PC-9 (cell line): ENCODE measurements around the gene ENTPD5. TPM values are rescaled to one million over a fixed set of nuclear protein-coding genes. Genes with fewer than 3 reads are reported as not detected.
"Not testable (repeated sequence)": the region's sequence is repeated elsewhere in the genome, so short reads cannot be mapped to it uniquely, and the experiment has no call there.

Experiments
- BruUV-seq: library from RNA; stranded (reverse); fragments of 400-500 nt; replicated peaks from 2 replicates; lab custom pipeline; 2021; lab: Mats Ljungman, UMichigan
- CTCF ChIA-PET: fragments of 300-600 bp; sonication (Branson Sonifier 250); formaldehyde crosslinking; loops from one replicate; lab custom pipeline; 2022; ENCODE audit warnings: antibody characterized with exemption; lab: Charles Lee
- POLR2A ChIA-PET: fragments of 300-600 bp; sonication (Branson Sonifier 250); formaldehyde crosslinking; loops from one replicate; lab custom pipeline; 2022; ENCODE audit warnings: antibody characterized with exemption; ENCODE audit not compliant: unreplicated experiment; lab: Charles Lee
- DNase-seq, 2 experiments: peaks; one replicate each; pipeline versions ENCODE4 v3.0.0 to v3.0.0-alpha.2; 2015 to 2022; ENCODE audit warnings: mixed read lengths in 1 of 2
- H2AFZ ChIP-seq: fragments of 200-600 bp; sonication (generic); 2 replicates; pipeline ENCODE4 v1.8.1; 2017; ENCODE audit warnings: antibody characterized with exemption
- H3F3A ChIP-seq: fragments of 200-600 bp; sonication (generic); 2 replicates; pipeline ENCODE4 v1.8.1; 2017; ENCODE audit warnings: antibody characterized with exemption, mild to moderate bottlenecking, low read depth; ENCODE audit not compliant: insufficient read depth
- H3K27ac ChIP-seq: fragments of 200-600 bp; sonication (generic); 2 replicates; pipeline ENCODE4 v1.6.1; 2016; ENCODE audit warnings: mixed run types
- H3K27me3 ChIP-seq: fragments of 200-600 bp; sonication (generic); 2 replicates; pipeline ENCODE4 v1.6.1; 2016; ENCODE audit warnings: low read depth, mixed run types; ENCODE audit not compliant: insufficient read depth
- H3K36me3 ChIP-seq: fragments of 200-600 bp; sonication (generic); 2 replicates; pipeline ENCODE4 v1.6.1; 2016; ENCODE audit warnings: low read depth, mixed run types
- H3K4me1 ChIP-seq: fragments of 200-600 bp; sonication (generic); replicated peaks from 2 replicates; pipeline ENCODE4 v1.6.1; 2016; ENCODE audit warnings: mixed run types; ENCODE audit not compliant: insufficient read depth
- H3K4me2 ChIP-seq: fragments of 200-600 bp; sonication (generic); 2 replicates; pipeline ENCODE4 v1.6.1; 2017; ENCODE audit warnings: mixed run types
- H3K4me3 ChIP-seq: fragments of 200-600 bp; sonication (generic); 2 replicates; pipeline ENCODE4 v1.6.1; 2016; ENCODE audit warnings: mixed run types
- H3K79me2 ChIP-seq: fragments of 200-600 bp; sonication (generic); 2 replicates; pipeline ENCODE4 v1.6.1; 2017; ENCODE audit warnings: low read depth, mixed run types
- H3K9me2 ChIP-seq: fragments of 200-600 bp; sonication (generic); 2 replicates; pipeline ENCODE4 v1.8.1; 2017; ENCODE audit warnings: mild to moderate bottlenecking; ENCODE audit not compliant: insufficient read depth
- H3K9me3 ChIP-seq: fragments of 200-600 bp; sonication (generic); 2 replicates; pipeline ENCODE4 v1.8.1; 2016; ENCODE audit warnings: low read depth; ENCODE audit not compliant: insufficient read depth
- H4K20me1 ChIP-seq: fragments of 200-600 bp; sonication (generic); 2 replicates; pipeline ENCODE4 v1.8.1; 2017; ENCODE audit not compliant: insufficient read depth
- EZH2 ChIP-seq: fragments of 200-600 bp; sonication (generic); IDR thresholded peaks from 2 replicates; pipeline ENCODE4 v1.8.0; 2017; ENCODE audit warnings: antibody characterized with exemption, low read depth
- intact Hi-C: fragments of 100-400 bp; cut with micrococcal nuclease; formaldehyde crosslinking; loops from one replicate; pipeline ENCODE4 v1.10.0; 2022; ENCODE audit not compliant: unreplicated experiment
- total RNA-seq: library from RNA; stranded (reverse); gene quantifications from 2 replicates; pipeline ENCODE4 v1.2.3, GENCODE V29; 2021
- TF ChIP-seq, protein P1 (sequence below): fragments of 200-600 bp; sonication (generic); conservative IDR thresholded peaks from 2 replicates; pipeline ENCODE4 v1.6.1; 2017; ENCODE audit warnings: mixed run types, antibody characterized with exemption, mild to moderate bottlenecking, moderate library complexity

The ENTPD5 gene
- total RNA-seq, 1 experiment from 2014 or later: 12.3 TPM

DNA sequence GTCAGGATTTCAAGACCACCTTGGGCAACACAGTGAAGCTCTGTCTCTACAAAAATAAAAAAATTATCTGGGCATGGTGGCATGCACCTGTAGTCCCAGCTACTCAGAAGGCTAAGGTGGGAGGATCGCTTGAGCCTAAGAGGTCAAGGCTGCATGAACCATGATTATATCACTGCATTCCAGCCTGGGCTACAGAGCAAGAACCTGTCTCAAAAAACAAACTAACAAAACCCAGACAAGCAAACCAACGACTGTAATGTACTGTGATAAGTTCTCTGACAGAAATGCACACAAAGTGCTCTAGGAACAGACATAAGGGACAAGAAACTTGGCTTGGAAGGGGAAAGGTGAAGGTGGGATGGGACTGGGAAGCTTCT lies 22.4 kb downstream of the ENTPD5 start:
- POLR2A ChIA-PET: no interaction called here

DNA sequence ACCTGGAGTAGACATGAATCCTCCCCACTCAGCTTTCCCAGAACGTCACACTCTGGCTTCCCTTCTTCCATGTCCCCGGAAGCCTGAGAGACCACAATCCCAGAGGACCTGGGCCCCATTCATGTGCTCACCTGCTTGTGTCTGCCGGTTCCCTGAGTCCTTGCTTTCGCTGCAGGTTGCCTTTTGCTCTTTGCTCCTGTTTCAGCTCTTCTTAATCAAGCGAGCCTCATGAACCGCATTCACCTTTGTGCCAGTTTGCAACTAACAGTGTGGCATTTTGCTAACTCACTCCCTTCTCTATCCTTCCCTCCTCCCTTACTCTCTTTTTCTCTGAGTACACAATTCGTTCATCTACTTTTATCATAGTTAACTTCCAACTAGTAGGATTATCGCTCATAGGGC lies 23.1 kb downstream of the ENTPD5 start:
- no peak for DNase-seq
- Histone ChIP-seq H3K4me3 (no peak overlapping the region), H3K4me1 (0 out of 2 replicates have a peak, but pooled peaks cover 4% of the 10 kb centered on the region), H3K79me2 (no peaks in the 10 kb centered on the region), H3K4me2 (no peak overlapping the region), H2AFZ (no peak overlapping the region), H3K9me3 (no peaks in the 10 kb centered on the region), H3K9me2 (no peaks in the 10 kb centered on the region), H4K20me1 (no peaks in the 10 kb centered on the region), H3K27me3 (no peaks in the 10 kb centered on the region), H3K36me3 (no peaks in the 10 kb centered on the region), H3K27ac (no peak overlapping the region), H3F3A (peaks cover 3% of the 10 kb centered on the region; the same call in 1 of the 2 replicates)
- ChIA-PET CTCF (no interaction called here), POLR2A (no interaction called here)
- TF ChIP-seq, protein P1, sequence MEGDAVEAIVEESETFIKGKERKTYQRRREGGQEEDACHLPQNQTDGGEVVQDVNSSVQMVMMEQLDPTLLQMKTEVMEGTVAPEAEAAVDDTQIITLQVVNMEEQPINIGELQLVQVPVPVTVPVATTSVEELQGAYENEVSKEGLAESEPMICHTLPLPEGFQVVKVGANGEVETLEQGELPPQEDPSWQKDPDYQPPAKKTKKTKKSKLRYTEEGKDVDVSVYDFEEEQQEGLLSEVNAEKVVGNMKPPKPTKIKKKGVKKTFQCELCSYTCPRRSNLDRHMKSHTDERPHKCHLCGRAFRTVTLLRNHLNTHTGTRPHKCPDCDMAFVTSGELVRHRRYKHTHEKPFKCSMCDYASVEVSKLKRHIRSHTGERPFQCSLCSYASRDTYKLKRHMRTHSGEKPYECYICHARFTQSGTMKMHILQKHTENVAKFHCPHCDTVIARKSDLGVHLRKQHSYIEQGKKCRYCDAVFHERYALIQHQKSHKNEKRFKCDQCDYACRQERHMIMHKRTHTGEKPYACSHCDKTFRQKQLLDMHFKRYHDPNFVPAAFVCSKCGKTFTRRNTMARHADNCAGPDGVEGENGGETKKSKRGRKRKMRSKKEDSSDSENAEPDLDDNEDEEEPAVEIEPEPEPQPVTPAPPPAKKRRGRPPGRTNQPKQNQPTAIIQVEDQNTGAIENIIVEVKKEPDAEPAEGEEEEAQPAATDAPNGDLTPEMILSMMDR: no peak
- TF ChIP-seq EZH2: no peak
- BruUV-seq: no TSS peak
- intact Hi-C loops: no loop called here

More for the DNA sequence above, 22.4 kb downstream of the ENTPD5 start:
- intact Hi-C loops: no loop called here
- Histone ChIP-seq H3K4me1 (0 out of 2 replicates have a peak, but pooled peaks cover 4% of the 10 kb centered on the region), H3K79me2 (no peaks in the 10 kb centered on the region), H3K27ac (no peak overlapping the region), H3K4me2 (no peak overlapping the region), H3K4me3 (no peak overlapping the region), H3K27me3 (no peaks in the 10 kb centered on the region), H4K20me1 (no peaks in the 10 kb centered on the region), H3F3A (peaks cover 3% of the 10 kb centered on the region; the same call in 1 of the 2 replicates), H3K36me3 (no peaks in the 10 kb centered on the region), H2AFZ (no peak overlapping the region), H3K9me2 (no peaks in the 10 kb centered on the region), H3K9me3 (no peaks in the 10 kb centered on the region)
- CTCF ChIA-PET: no interaction called here
- no peak for TF ChIP-seq EZH2
- TF ChIP-seq, protein P1: no peak
- no TSS peak for BruUV-seq
- DNase-seq: no peak

DNA sequence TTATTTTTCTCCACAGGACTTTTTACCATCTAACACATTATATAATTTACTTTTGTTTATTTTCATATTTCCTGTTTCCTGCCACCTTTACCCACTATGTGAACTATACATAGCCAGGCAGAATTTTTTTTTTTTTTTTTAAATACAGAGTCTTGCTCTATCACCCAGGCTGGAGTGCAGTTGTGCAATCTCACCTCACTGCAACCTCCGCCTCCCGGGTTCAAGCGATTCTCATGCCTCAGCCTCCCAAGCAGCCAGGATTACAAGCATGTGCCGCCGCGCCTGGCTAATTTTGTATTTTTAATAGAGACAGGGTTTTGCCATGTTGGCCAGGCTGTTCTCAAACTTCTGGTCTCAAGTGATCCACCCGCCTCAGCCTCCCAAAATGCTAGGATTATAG lies 24.2 kb downstream of the ENTPD5 start:
- H3K9me2 ChIP-seq, intact Hi-C loops, H3K27me3 ChIP-seq, H3F3A ChIP-seq, H3K4me1 ChIP-seq, H4K20me1 ChIP-seq, H3K36me3 ChIP-seq, BruUV-seq, H3K4me3 ChIP-seq, H3K4me2 ChIP-seq, DNase-seq, CTCF ChIA-PET, H3K79me2 ChIP-seq, H3K9me3 ChIP-seq, H2AFZ ChIP-seq, H3K27ac ChIP-seq, POLR2A ChIA-PET: not testable (repeated sequence)

DNA sequence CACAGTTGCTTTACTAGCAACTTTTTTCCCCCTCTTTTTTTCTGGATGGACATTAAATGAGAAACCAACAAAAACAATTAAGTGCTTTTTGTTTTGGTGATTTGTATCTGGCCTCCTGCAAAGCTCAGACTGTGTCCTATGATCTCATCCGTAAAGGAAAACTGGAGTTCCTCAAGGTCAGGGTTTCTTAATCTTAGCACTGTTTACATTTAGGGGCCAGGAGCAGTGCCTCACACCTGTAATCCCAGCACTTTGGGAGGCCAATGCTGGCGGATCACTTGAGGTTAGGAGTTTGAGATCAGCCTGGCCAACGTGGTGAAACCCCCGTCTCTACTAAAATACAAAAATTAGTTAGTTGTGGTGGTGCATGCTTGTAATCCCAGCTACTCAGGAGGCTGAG lies 28.0 kb downstream of the ENTPD5 start:
- Histone ChIP-seq H3K4me3 (no peak overlapping the region), H3K4me2 (no peak overlapping the region), H3K36me3 (no peaks in the 10 kb centered on the region), H4K20me1 (no peaks in the 10 kb centered on the region), H3K27me3 (no peaks in the 10 kb centered on the region), H3F3A (peaks cover 3% of the 10 kb centered on the region; the same call in 1 of the 2 replicates), H2AFZ (no peak overlapping the region), H3K9me3 (no peaks in the 10 kb centered on the region), H3K79me2 (no peaks in the 10 kb centered on the region), H3K4me1 (0 out of 2 replicates have a peak, but pooled peaks cover 4% of the 10 kb centered on the region), H3K27ac (no peak overlapping the region), H3K9me2 (no peaks in the 10 kb centered on the region)
- no peak for DNase-seq
- no TSS peak for BruUV-seq
- intact Hi-C loops: no loop called here
- CTCF ChIA-PET: no interaction called here
- POLR2A ChIA-PET: interaction anchor here (0.7 kb wide), 1 partner anchor 354 kb away, joined by 5 read pairs; no protein-coding TSS in a partner anchor
- TF ChIP-seq, protein P1: no peak
- no peak for TF ChIP-seq EZH2

DNA sequence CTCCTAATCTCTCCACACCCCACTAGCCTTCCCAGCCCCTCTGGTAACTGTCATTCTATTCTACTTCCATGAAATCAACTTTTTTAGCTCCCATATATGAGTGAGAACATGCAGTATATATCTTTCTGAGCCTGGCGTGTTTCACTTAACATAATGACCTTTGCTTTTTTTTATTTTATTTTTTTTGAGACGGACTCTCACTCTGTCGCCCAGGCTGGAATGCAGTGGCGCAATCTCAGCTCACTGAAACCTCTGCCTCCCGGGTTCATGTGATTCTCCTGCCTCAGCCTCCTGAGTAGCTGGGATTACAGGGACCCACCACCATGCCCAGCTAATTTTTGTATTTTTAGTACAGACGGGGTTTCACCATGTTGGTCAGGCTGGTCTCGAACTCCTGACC lies 30.4 kb downstream of the ENTPD5 start:
- POLR2A ChIA-PET, CTCF ChIA-PET: not testable (repeated sequence)

More for the DNA sequence above, 30.4 kb downstream of the ENTPD5 start:
- H2AFZ ChIP-seq, H3K9me2 ChIP-seq, H3K4me2 ChIP-seq, intact Hi-C loops, BruUV-seq, H3K27me3 ChIP-seq, H3F3A ChIP-seq, H3K4me1 ChIP-seq, DNase-seq, H3K9me3 ChIP-seq, H4K20me1 ChIP-seq, H3K4me3 ChIP-seq, H3K36me3 ChIP-seq, H3K79me2 ChIP-seq, H3K27ac ChIP-seq: not testable (repeated sequence)
